ENCODE measurements around the gene ZBTB7C. TPM values are rescaled to one million over a fixed set of nuclear protein-coding genes. Genes with fewer than 3 reads are reported as not detected.

The ZBTB7C gene
- polyA plus RNA-seq, 1 donor (not counting 4 experiments of a cell fraction or from before 2014, with no cell fraction given), result 0.58 TPM

DNA sequence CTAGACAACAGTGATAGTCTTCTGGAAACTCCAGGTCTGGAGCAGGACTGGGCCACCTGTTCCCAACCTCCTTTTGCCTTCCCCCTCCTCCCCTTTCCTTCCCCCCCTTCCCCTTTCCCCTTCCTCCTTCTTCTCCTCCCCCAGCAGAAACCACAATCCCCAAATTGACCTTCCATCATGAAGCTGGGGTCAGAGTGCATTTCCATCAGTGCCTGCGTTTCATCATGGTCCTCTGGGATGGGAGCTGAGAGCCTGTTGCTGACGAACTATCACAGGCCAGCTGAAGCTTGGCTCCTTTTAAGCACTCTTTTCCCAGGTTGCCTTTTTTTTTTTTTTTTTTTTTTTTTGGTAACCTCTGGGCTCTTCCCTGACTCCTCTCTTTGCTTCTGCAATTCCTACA, 426.1 kb downstream of the ZBTB7C start:
- no peak for FAIRE-seq
- dilution Hi-C loops (cut with MboI; ENCODE audit: extremely low pct_ligation_motif_present, low sequenced_read_pairs), result no loop called here
- TF ChIP-seq, protein P1, sequence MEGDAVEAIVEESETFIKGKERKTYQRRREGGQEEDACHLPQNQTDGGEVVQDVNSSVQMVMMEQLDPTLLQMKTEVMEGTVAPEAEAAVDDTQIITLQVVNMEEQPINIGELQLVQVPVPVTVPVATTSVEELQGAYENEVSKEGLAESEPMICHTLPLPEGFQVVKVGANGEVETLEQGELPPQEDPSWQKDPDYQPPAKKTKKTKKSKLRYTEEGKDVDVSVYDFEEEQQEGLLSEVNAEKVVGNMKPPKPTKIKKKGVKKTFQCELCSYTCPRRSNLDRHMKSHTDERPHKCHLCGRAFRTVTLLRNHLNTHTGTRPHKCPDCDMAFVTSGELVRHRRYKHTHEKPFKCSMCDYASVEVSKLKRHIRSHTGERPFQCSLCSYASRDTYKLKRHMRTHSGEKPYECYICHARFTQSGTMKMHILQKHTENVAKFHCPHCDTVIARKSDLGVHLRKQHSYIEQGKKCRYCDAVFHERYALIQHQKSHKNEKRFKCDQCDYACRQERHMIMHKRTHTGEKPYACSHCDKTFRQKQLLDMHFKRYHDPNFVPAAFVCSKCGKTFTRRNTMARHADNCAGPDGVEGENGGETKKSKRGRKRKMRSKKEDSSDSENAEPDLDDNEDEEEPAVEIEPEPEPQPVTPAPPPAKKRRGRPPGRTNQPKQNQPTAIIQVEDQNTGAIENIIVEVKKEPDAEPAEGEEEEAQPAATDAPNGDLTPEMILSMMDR (optimal IDR thresholded peaks at IDR 0.05 in 1 of 3, IDR thresholded peaks at IDR 0.05 in 1 of 3, conservative IDR thresholded peaks at IDR 0.05 in 1 of 3; ENCODE audit: extremely low read depth in 1 of 3, insufficient read depth in 2 of 3, low read length in 3 of 3), result no peak
- no peak for TF ChIP-seq EZH2 (IDR thresholded peaks at IDR 0.05; ENCODE audit: low read length)

DNA sequence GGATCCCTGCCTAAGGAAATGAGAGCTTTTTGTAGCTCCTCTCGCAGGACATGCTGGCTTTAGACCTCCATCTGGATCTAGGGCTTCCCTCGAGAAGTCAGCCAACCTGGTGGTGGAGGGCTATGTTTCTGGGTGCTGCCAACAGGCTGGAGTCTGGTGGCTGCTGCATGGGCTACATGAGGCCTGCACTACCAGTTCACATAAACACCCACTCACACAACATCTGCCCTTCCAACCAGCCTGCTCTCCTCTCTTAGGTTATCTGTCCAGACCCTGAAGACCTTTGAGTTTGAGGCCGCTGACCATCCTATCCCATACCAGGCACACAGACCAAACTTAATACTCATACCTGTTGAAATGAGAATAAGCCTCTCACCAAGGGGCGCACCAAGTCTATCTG, 427.4 kb downstream of the ZBTB7C start:
- DNase-seq (ENCODE audit: low read depth, low spot score) (no peak), FAIRE-seq (no peak)
- H3K27ac ChIP-seq (ENCODE audit: control insufficient read depth, insufficient read depth, low read length), result no peak overlapping the region
- no peak for TF ChIP-seq EZH2 (IDR thresholded peaks at IDR 0.05; ENCODE audit: low read length)
- TF ChIP-seq, protein P1 (optimal IDR thresholded peaks at IDR 0.05 in 1 of 3, IDR thresholded peaks at IDR 0.05 in 1 of 3, conservative IDR thresholded peaks at IDR 0.05 in 1 of 3; ENCODE audit: extremely low read depth in 1 of 3, insufficient read depth in 2 of 3, low read length in 3 of 3), result no peak
- H3K79me2 ChIP-seq (ENCODE audit: control insufficient read depth, insufficient read depth, low read length), result no peaks in the 10 kb centered on the region
- H3K9me3 ChIP-seq (ENCODE audit: control insufficient read depth, low read depth, low read length), result no peaks in the 10 kb centered on the region
- no peak overlapping the region for H3K4me3 ChIP-seq (ENCODE audit: control insufficient read depth in 2 of 3, extremely low read depth in 1 of 3, insufficient read depth in 2 of 3, low read depth in 1 of 3, low read length in 3 of 3)
- H3K36me3 ChIP-seq (ENCODE audit: control insufficient read depth in 2 of 2, extremely low read depth in 1 of 2, insufficient read depth in 2 of 2, low read length in 2 of 2), result no peaks in the 10 kb centered on the region
- no peaks in the 10 kb centered on the region for H3K9me1 ChIP-seq (ENCODE audit: control insufficient read depth, extremely low read depth, insufficient read depth, low read length)
- H4K20me1 ChIP-seq (ENCODE audit: control insufficient read depth, extremely low read depth, insufficient read depth, low read length), result no peaks in the 10 kb centered on the region
- dilution Hi-C loops (cut with MboI; ENCODE audit: extremely low pct_ligation_motif_present, low sequenced_read_pairs), result no loop called here
- no peak overlapping the region for H2AFZ ChIP-seq (ENCODE audit: control insufficient read depth, low read length)
- no peaks in the 10 kb centered on the region for H3K4me1 ChIP-seq (ENCODE audit: control insufficient read depth, extremely low read depth, insufficient read depth, low read length)
- no peak overlapping the region for H3K4me2 ChIP-seq (ENCODE audit: control insufficient read depth, extremely low read depth, insufficient read depth, low read depth, low read length)
- no peak overlapping the region for H3K9ac ChIP-seq (ENCODE audit: control insufficient read depth, extremely low read depth, insufficient read depth, low read length)
- H3K27me3 ChIP-seq (ENCODE audit: control insufficient read depth, extremely low read depth, insufficient read depth, low read length), result peaks cover 9% of the 10 kb centered on the region

More for the DNA sequence above, 426.1 kb downstream of the ZBTB7C start:
- no peak overlapping the region for H3K4me3 ChIP-seq (ENCODE audit: control insufficient read depth in 2 of 3, extremely low read depth in 1 of 3, insufficient read depth in 2 of 3, low read depth in 1 of 3, low read length in 3 of 3)
- no peaks in the 10 kb centered on the region for H3K9me3 ChIP-seq (ENCODE audit: control insufficient read depth, low read depth, low read length)
- H3K79me2 ChIP-seq (ENCODE audit: control insufficient read depth, insufficient read depth, low read length), result no peaks in the 10 kb centered on the region
- H4K20me1 ChIP-seq (ENCODE audit: control insufficient read depth, extremely low read depth, insufficient read depth, low read length), result no peaks in the 10 kb centered on the region
- no peak overlapping the region for H2AFZ ChIP-seq (ENCODE audit: control insufficient read depth, low read length)
- peaks cover 9% of the 10 kb centered on the region for H3K27me3 ChIP-seq (ENCODE audit: control insufficient read depth, extremely low read depth, insufficient read depth, low read length)
- H3K27ac ChIP-seq (ENCODE audit: control insufficient read depth, insufficient read depth, low read length), result no peak overlapping the region
- no peaks in the 10 kb centered on the region for H3K36me3 ChIP-seq (ENCODE audit: control insufficient read depth in 2 of 2, extremely low read depth in 1 of 2, insufficient read depth in 2 of 2, low read length in 2 of 2)
- H3K9ac ChIP-seq (ENCODE audit: control insufficient read depth, extremely low read depth, insufficient read depth, low read length), result no peak overlapping the region
- no peak overlapping the region for H3K4me2 ChIP-seq (ENCODE audit: control insufficient read depth, extremely low read depth, insufficient read depth, low read depth, low read length)
- no peaks in the 10 kb centered on the region for H3K4me1 ChIP-seq (ENCODE audit: control insufficient read depth, extremely low read depth, insufficient read depth, low read length)
- H3K9me1 ChIP-seq (ENCODE audit: control insufficient read depth, extremely low read depth, insufficient read depth, low read length), result no peaks in the 10 kb centered on the region
- DNase-seq (ENCODE audit: low read depth, low spot score), result no peak
